H9 (cell line): Measurements from ENCODE around the gene MTA1. TPM values are rescaled to one million over a fixed set of nuclear protein-coding genes. Genes with fewer than 3 reads are reported as not detected.

Experiments
- DNase-seq: peaks from one replicate; pipeline ENCODE4 v3.0.0-alpha.2; 2017
- H2AFZ ChIP-seq: one replicate; pipeline ENCODE4 v1.6.1; 2013; ENCODE audit warnings: mild to moderate bottlenecking, low read length, control low read depth, moderate library complexity
- H2AK5ac ChIP-seq: 2 replicates; pipeline ENCODE4 v1.6.1; 2013; ENCODE audit warnings: low read length, control low read depth, mixed read lengths; ENCODE audit not compliant: insufficient read length
- H2BK120ac ChIP-seq: one replicate; pipeline ENCODE4 v1.6.1; 2013; ENCODE audit warnings: low read depth, mild to moderate bottlenecking, low read length, control low read depth, inconsistent platforms; ENCODE audit not compliant: poor library complexity, severe bottlenecking
- H2BK12ac ChIP-seq: 2 replicates; pipeline ENCODE4 v1.6.1; 2013; ENCODE audit warnings: low read length, control low read depth, mixed read lengths, low read depth; ENCODE audit not compliant: insufficient read length
- H2BK15ac ChIP-seq: 2 replicates; pipeline ENCODE4 v1.6.1; 2013; ENCODE audit warnings: low read depth, low read length, control low read depth
- H2BK20ac ChIP-seq: one replicate; pipeline ENCODE4 v1.6.1; 2013; ENCODE audit warnings: low read depth, mild to moderate bottlenecking, low read length, control low read depth, inconsistent platforms; ENCODE audit not compliant: poor library complexity, severe bottlenecking
- H2BK5ac ChIP-seq: 2 replicates; pipeline ENCODE4 v1.6.1; 2013; ENCODE audit warnings: low read length, control low read depth, mixed read lengths; ENCODE audit not compliant: insufficient read length
- H3K14ac ChIP-seq: 2 replicates; pipeline ENCODE4 v1.6.1; 2013; ENCODE audit warnings: low read length, control low read depth; ENCODE audit not compliant: insufficient read depth
- H3K18ac ChIP-seq: 2 replicates; pipeline ENCODE4 v1.6.1; 2013; ENCODE audit warnings: low read depth, mild to moderate bottlenecking, mixed read lengths, low read length, control low read depth; ENCODE audit not compliant: insufficient read length
- H3K23ac ChIP-seq: 2 replicates; pipeline ENCODE4 v1.6.1; 2013; ENCODE audit warnings: low read length, control low read depth, mixed read lengths, low read depth; ENCODE audit not compliant: insufficient read length
- H3K23me2 ChIP-seq: 2 replicates; pipeline ENCODE4 v1.6.1; 2013; ENCODE audit warnings: low read depth, mild to moderate bottlenecking, mixed read lengths, low read length, control low read depth; ENCODE audit not compliant: insufficient read length, poor library complexity, severe bottlenecking
- H3K27ac ChIP-seq: 2 replicates; pipeline ENCODE4 v1.5.1; 2013; ENCODE audit warnings: low read length, control low read depth, mixed read lengths, low read depth; ENCODE audit not compliant: insufficient read length
- H3K27me3 ChIP-seq: 2 replicates; pipeline ENCODE4 v1.6.1; 2013; ENCODE audit warnings: low read length, control low read depth, inconsistent platforms; ENCODE audit not compliant: insufficient read depth
- H3K4ac ChIP-seq: 2 replicates; pipeline ENCODE4 v1.6.1; 2013; ENCODE audit warnings: low read depth, mild to moderate bottlenecking, control low read depth, inconsistent platforms, low read length, moderate library complexity
- H3K4me1 ChIP-seq: 2 replicates; pipeline ENCODE4 v1.6.1; 2013; ENCODE audit warnings: low read length, control low read depth, inconsistent platforms; ENCODE audit not compliant: insufficient read depth
- H3K4me2 ChIP-seq: 2 replicates; pipeline ENCODE4 v1.6.1; 2013; ENCODE audit warnings: low read length, control low read depth, mixed read lengths; ENCODE audit not compliant: insufficient read length, insufficient read depth
- H3K56ac ChIP-seq: 2 replicates; pipeline ENCODE4 v1.6.1; 2013; ENCODE audit warnings: low read depth, mild to moderate bottlenecking, mixed read lengths, low read length, control low read depth; ENCODE audit not compliant: insufficient read length
- H3K79me1 ChIP-seq: 2 replicates; pipeline ENCODE4 v1.6.1; 2013; ENCODE audit warnings: low read depth, mild to moderate bottlenecking, moderate library complexity, low read length, control low read depth, inconsistent platforms; ENCODE audit not compliant: insufficient read depth, poor library complexity, severe bottlenecking
- H3K79me2 ChIP-seq: 2 replicates; pipeline ENCODE4 v1.6.1; 2013; ENCODE audit warnings: low read length, control low read depth, inconsistent platforms; ENCODE audit not compliant: insufficient read depth
- H3K9ac ChIP-seq: 2 replicates; pipeline ENCODE4 v1.6.1; 2013; ENCODE audit warnings: low read length, control low read depth, mixed read lengths; ENCODE audit not compliant: insufficient read length; ENCODE audit errors: extremely low read depth
- H3K9me3 ChIP-seq: one replicate; pipeline ENCODE4 v1.6.1; 2013; ENCODE audit warnings: low read depth, low read length, inconsistent platforms; ENCODE audit not compliant: control insufficient read depth
- H3T11ph ChIP-seq: one replicate; pipeline ENCODE4 v1.6.1; 2013; ENCODE audit warnings: mild to moderate bottlenecking, low read length, control low read depth, inconsistent platforms
- H4K20me1 ChIP-seq: one replicate; pipeline ENCODE4 v1.6.1; 2013; ENCODE audit not compliant: control insufficient read depth, insufficient read length, insufficient read depth
- H4K5ac ChIP-seq: 2 replicates; pipeline ENCODE4 v1.6.1; 2013; ENCODE audit warnings: low read depth, mild to moderate bottlenecking, mixed read lengths, low read length, control low read depth; ENCODE audit not compliant: insufficient read length
- H4K8ac ChIP-seq: replicated peaks from 2 replicates; pipeline ENCODE4 v1.6.1; 2013; ENCODE audit warnings: low read length, control low read depth, mixed read lengths, low read depth; ENCODE audit not compliant: insufficient read length
- H4K91ac ChIP-seq: 2 replicates; pipeline ENCODE4 v1.6.1; 2013; ENCODE audit warnings: low read depth, mild to moderate bottlenecking, moderate library complexity, mixed read lengths, low read length, control low read depth; ENCODE audit not compliant: insufficient read length
- H3K27ac Mint-ChIP-seq, 3 experiments: 2 replicates in 2 of 3; 3 replicates in 1 of 3; pipeline ENCODE4 v1.8.0; 2020 to 2021; ENCODE audit warnings: mixed read lengths in 3 of 3, mild to moderate bottlenecking in 1 of 3, moderate library complexity in 1 of 3
- H3K27me3 Mint-ChIP-seq: 2 replicates; pipeline ENCODE4 v1.8.0; 2021; ENCODE audit warnings: low read depth, mild to moderate bottlenecking, moderate library complexity, mixed read lengths
- H3K36me3 Mint-ChIP-seq, 3 experiments: 2 replicates in 2 of 3; 3 replicates in 1 of 3; pipeline ENCODE4 v1.8.0; 2020 to 2021; ENCODE audit warnings: low read depth in 3 of 3, mixed read lengths in 3 of 3; ENCODE audit not compliant: insufficient read depth in 1 of 3
- H3K4me1 Mint-ChIP-seq, 2 experiments: 2 replicates each; pipeline ENCODE4 v1.8.0; 2020; ENCODE audit warnings: mixed read lengths in 2 of 2
- H3K4me3 Mint-ChIP-seq, 2 experiments: 2 replicates in 1 of 2; 3 replicates in 1 of 2; pipeline ENCODE4 v1.8.0; 2020 to 2021; ENCODE audit warnings: mild to moderate bottlenecking in 2 of 2, mixed read lengths in 2 of 2, moderate library complexity in 1 of 2
- H3K9me3 Mint-ChIP-seq, 2 experiments: 2 replicates in 1 of 2; 3 replicates in 1 of 2; pipeline ENCODE4 v1.8.0; 2020; ENCODE audit warnings: mild to moderate bottlenecking in 2 of 2, mixed read lengths in 2 of 2, moderate library complexity in 1 of 2
- CTCF ChIP-seq: fragments of 200-600 bp; sonication (generic); conservative IDR thresholded peaks from 3 replicates; pipeline ENCODE4 v1.8.0; 2021; ENCODE audit warnings: antibody characterized with exemption, mild to moderate bottlenecking
- WGBS: extraction: QIAGEN DNeasy Blood & Tissue Kit; methylation state at CpG from one replicate; pipeline ENCODE4 v1.1.7; 2013; ENCODE audit warnings: missing lambda C conversion rate, low lambda C conversion rate, mixed read lengths; ENCODE audit not compliant: insufficient read length; ENCODE audit errors: extremely low coverage; 5-methylcytosine and 5-hydroxymethylcytosine counted together
- total RNA-seq: library from RNA; stranded (reverse); gene quantifications from 2 replicates; pipeline ENCODE4 v1.2.1, GENCODE V29; 2021

Gene MTA1
- total RNA-seq, 1 experiment from 2014 or later: 230 TPM

GRCh38 chr14:105411985-105412770, 7.4 kb upstream of the MTA1 start:
- H3K4me2 ChIP-seq: no peak overlapping the region
- no peak for DNase-seq
- WGBS: no CpG with 5 or more reads among the region's 17 CpGs
- no peak overlapping the region for H2AK5ac ChIP-seq
- no peak overlapping the region for H3K56ac ChIP-seq
- H2BK12ac ChIP-seq: no peak overlapping the region
- no peaks in the 10 kb centered on the region for H3K9me3 ChIP-seq
- H3K4me1 ChIP-seq: no peaks in the 10 kb centered on the region
- no peak overlapping the region for H3K23ac ChIP-seq
- H3K36me3 Mint-ChIP-seq: peaks cover 3 to 5% (median 3%) of the 10 kb centered on the region in 3 experiments; a peak in 6 of 7 replicates
- H3K27me3 ChIP-seq: peaks cover 12% of the 10 kb centered on the region
- H2BK20ac ChIP-seq: no peak overlapping the region
- peaks cover 3% of the 10 kb centered on the region for H4K20me1 ChIP-seq
- H4K8ac ChIP-seq: no peak overlapping the region
- no peak overlapping the region for H4K91ac ChIP-seq
- H3K4me1 Mint-ChIP-seq: peaks cover 6 to 25% of the 10 kb centered on the region in 2 experiments; a peak in 3 of 4 replicates
- TF ChIP-seq CTCF: no peak
- H3K9me3 Mint-ChIP-seq: 0 out of 5 replicates have a peak, but pooled peaks cover 0 to 3% of the 10 kb centered on the region in 2 experiments
- H3K18ac ChIP-seq: no peak overlapping the region
- no peaks in the 10 kb centered on the region for H3K79me2 ChIP-seq
- H4K5ac ChIP-seq: no peak overlapping the region
- H3K4ac ChIP-seq: no peak overlapping the region
- H2BK120ac ChIP-seq: no peak overlapping the region
- no peak overlapping the region for H3K27ac Mint-ChIP-seq
- H2BK5ac ChIP-seq: no peak overlapping the region
- no peak overlapping the region for H3K9ac ChIP-seq
- no peak overlapping the region for H3K27ac ChIP-seq
- no peak overlapping the region for H2AFZ ChIP-seq
- peaks cover 8% of the 10 kb centered on the region for H3K23me2 ChIP-seq
- H2BK15ac ChIP-seq: no peak overlapping the region
- H3K4me3 Mint-ChIP-seq: peak overlapping the region in 1 of 2 experiments; percentile 55; a peak in 1 of 5 replicates
- H3K27me3 Mint-ChIP-seq: peaks cover 81% of the 10 kb centered on the region
- H3T11ph ChIP-seq: no peak overlapping the region
- no peaks in the 10 kb centered on the region for H3K79me1 ChIP-seq
- no peak overlapping the region for H3K14ac ChIP-seq
